DOHH2 (cell line): ENCODE results near the gene HOXB13.

ENCODE experiments used
- EZH2phosphoT487 ChIP-seq: fragments of 200-600 bp; sonication (generic); IDR thresholded peaks from 2 replicates; pipeline ENCODE4 v1.6.1; 2017; ENCODE audit warnings: borderline replicate concordance, mild to moderate bottlenecking, antibody characterized with exemption, low read length, moderate library complexity, mixed read lengths
- TF ChIP-seq, protein P1 (sequence below): fragments of 200-600 bp; sonication (generic); IDR thresholded peaks from one replicate; pipeline ENCODE4 v1.5.1; 2014; ENCODE audit warnings: antibody characterized with exemption, mild to moderate bottlenecking, low read depth, low read length; ENCODE audit not compliant: poor library complexity, severe bottlenecking

DNA sequence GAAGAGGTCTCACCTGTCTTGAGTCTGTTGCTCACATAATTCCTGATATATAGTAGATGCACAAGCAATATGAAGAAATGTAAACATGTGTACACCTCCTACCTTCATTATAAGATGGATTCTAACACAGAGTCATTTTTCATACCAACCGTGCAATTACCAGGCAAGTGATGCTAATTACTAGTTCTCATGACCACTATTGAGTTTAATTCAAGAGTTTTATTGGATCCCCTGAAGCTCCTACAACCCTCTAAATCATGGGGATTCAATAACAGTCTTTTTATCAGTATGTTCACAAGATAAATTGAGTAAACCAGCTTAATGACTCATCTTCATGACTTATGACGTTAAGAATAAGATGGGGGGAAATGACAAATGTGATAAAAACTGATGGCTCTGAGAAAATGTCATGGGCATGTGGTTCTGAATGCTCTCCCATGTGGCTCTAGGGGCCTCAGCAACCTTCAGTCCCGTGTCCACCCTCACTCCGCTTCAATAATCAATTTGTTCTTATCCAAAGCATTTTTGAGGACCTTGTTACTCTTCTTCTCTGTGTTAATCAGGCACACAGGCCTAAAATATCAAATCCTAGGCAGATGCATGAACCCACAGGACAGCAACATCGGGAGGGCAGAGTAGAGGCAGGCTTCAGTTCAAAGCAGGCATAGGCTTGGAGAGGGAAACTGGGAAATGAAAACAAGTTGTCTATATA lies 49.0 kb downstream of the HOXB13 start:
- TF ChIP-seq, protein P1, sequence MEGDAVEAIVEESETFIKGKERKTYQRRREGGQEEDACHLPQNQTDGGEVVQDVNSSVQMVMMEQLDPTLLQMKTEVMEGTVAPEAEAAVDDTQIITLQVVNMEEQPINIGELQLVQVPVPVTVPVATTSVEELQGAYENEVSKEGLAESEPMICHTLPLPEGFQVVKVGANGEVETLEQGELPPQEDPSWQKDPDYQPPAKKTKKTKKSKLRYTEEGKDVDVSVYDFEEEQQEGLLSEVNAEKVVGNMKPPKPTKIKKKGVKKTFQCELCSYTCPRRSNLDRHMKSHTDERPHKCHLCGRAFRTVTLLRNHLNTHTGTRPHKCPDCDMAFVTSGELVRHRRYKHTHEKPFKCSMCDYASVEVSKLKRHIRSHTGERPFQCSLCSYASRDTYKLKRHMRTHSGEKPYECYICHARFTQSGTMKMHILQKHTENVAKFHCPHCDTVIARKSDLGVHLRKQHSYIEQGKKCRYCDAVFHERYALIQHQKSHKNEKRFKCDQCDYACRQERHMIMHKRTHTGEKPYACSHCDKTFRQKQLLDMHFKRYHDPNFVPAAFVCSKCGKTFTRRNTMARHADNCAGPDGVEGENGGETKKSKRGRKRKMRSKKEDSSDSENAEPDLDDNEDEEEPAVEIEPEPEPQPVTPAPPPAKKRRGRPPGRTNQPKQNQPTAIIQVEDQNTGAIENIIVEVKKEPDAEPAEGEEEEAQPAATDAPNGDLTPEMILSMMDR, result no peak
- no peak for TF ChIP-seq EZH2phosphoT487
